ENCODE results near the gene SLC7A11. TPM values are rescaled to one million over a fixed set of nuclear protein-coding genes. Genes with fewer than 3 reads are reported as not detected.

Gene SLC7A11
- total and polyA plus RNA-seq, 2 donors from 2014 or later, result 0.04 to 2.6 TPM

DNA sequence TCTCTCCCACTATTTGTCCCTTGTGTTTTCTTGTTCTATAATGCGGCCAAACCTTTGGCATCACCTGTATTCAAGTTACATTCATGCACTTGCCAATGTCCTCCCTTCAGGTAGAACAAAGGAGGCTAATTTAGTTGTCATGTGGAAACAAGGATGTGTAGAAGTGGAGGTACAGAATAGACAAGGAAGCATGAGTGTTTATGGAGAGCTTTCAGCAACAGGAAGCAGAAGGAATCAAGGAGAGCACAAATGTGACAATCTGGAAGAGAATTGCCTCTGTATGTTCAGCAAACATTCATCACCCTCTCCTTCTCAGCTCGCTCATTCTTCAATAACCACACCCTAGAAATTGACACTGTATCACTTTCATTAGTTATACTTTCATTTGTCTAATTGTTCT, 103.4 kb downstream of the SLC7A11 start:
- Histone ChIP-seq H3K9me3 (ENCODE audit: control insufficient read depth in 2 of 3, insufficient read depth in 1 of 3, low read length in 3 of 3) (no peaks in the 10 kb centered on the region), H3K27ac (ENCODE audit: low read depth in 2 of 2, low read length in 2 of 2) (no peak overlapping the region), H3K4me1 (ENCODE audit: control insufficient read depth in 2 of 3, insufficient read depth in 2 of 3, low read depth in 1 of 3, low read length in 3 of 3) (no peaks in the 10 kb centered on the region), H3K36me3 (ENCODE audit: control insufficient read depth in 2 of 3, insufficient read depth in 3 of 3, low read length in 3 of 3) (no peaks in the 10 kb centered on the region), H3K4me3 (ENCODE audit: low read length in 3 of 3) (no peak overlapping the region), H3K27me3 (ENCODE audit: control insufficient read depth, insufficient read depth, low read length) (no peaks in the 10 kb centered on the region), H3K9ac (ENCODE audit: low read length in 3 of 3) (no peak overlapping the region)
- DNase-seq, result no peak
- no peak for TF ChIP-seq CTCF (IDR thresholded peaks at IDR 0.05; ENCODE audit: borderline replicate concordance, extremely low read depth, insufficient read depth)
- intact Hi-C loops (cut with DNase I), result no loop called here
- no peak for FAIRE-seq

DNA sequence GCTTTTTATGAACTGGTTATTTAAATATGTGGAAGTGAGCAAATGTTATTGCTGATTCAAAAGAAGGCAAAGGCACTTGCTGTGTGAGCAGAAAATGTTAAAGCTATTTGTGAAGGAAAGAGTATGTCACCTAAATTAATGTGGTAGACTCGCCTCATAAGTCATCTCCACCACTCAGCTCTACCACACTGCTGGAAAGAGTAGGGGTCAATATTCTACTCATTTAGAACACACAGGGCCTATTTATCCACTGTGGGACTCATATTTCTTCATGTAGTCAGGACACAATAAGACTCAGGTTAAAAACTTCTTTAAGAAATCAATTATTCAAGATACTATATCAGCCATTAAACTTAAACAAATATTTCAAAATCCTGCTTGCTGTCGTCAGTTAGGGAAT, 106.5 kb downstream of the SLC7A11 start:
- Histone ChIP-seq H3K9ac (ENCODE audit: low read length in 3 of 3) (no peak overlapping the region), H3K9me3 (ENCODE audit: control insufficient read depth in 2 of 3, insufficient read depth in 1 of 3, low read length in 3 of 3) (no peaks in the 10 kb centered on the region), H3K36me3 (ENCODE audit: control insufficient read depth in 2 of 3, insufficient read depth in 3 of 3, low read length in 3 of 3) (no peaks in the 10 kb centered on the region), H3K27ac (ENCODE audit: low read depth in 2 of 2, low read length in 2 of 2) (no peak overlapping the region), H3K4me3 (ENCODE audit: low read length in 3 of 3) (no peak overlapping the region), H3K4me1 (ENCODE audit: control insufficient read depth in 2 of 3, insufficient read depth in 2 of 3, low read depth in 1 of 3, low read length in 3 of 3) (no peaks in the 10 kb centered on the region), H3K27me3 (ENCODE audit: control insufficient read depth, insufficient read depth, low read length) (no peaks in the 10 kb centered on the region)
- DNase-seq, result no peak
- FAIRE-seq, result no peak
- TF ChIP-seq CTCF (IDR thresholded peaks at IDR 0.05; ENCODE audit: borderline replicate concordance, extremely low read depth, insufficient read depth), result no peak
- intact Hi-C loops (cut with DNase I), result no loop called here

- intact Hi-C loops (cut with DNase I), result no loop called here
- FAIRE-seq, result no peak
- Histone ChIP-seq H3K9ac (ENCODE audit: low read length in 3 of 3) (no peak overlapping the region), H3K4me3 (ENCODE audit: low read length in 3 of 3) (no peak overlapping the region), H3K4me1 (ENCODE audit: control insufficient read depth in 2 of 3, insufficient read depth in 2 of 3, low read depth in 1 of 3, low read length in 3 of 3) (no peaks in the 10 kb centered on the region), H3K27me3 (ENCODE audit: control insufficient read depth, insufficient read depth, low read length) (no peaks in the 10 kb centered on the region), H3K27ac (ENCODE audit: low read depth in 2 of 2, low read length in 2 of 2) (no peak overlapping the region), H3K36me3 (ENCODE audit: control insufficient read depth in 2 of 3, insufficient read depth in 3 of 3, low read length in 3 of 3) (no peaks in the 10 kb centered on the region), H3K9me3 (ENCODE audit: control insufficient read depth in 2 of 3, insufficient read depth in 1 of 3, low read length in 3 of 3) (peaks cover 0 to 2% (median 0%) of the 10 kb centered on the region in 3 donors)
- DNase-seq, result no peak
- no peak for TF ChIP-seq CTCF (IDR thresholded peaks at IDR 0.05; ENCODE audit: borderline replicate concordance, extremely low read depth, insufficient read depth)
Observed at GRCh38 chr4:138118270-138118669, 123.9 kb downstream of the SLC7A11 start.

DNA sequence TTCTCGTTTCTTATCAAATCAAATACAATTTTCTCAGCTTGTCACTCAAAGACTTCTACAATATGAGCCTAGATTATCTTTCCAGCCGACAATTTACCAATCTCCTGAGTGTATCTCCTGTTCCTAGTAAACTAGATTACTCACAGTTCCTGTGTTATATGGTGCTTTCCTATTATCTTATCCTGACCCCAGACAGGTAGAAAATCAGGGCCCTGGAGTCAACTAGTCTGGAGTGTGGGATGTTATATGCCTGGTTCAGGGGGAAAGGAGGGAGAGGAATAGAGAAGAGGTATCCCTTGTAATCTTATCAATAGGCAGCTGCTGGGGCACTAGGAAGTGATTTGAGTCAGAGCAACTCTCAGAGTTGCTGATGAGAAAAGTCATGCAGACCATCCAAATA, 127.1 kb downstream of the SLC7A11 start:
- H3K4me3 ChIP-seq (ENCODE audit: low read length in 3 of 3), result no peak overlapping the region
- no peaks in the 10 kb centered on the region for H3K9me3 ChIP-seq (ENCODE audit: control insufficient read depth in 2 of 3, insufficient read depth in 1 of 3, low read length in 3 of 3)
- no peak overlapping the region for H3K9ac ChIP-seq (ENCODE audit: low read length in 3 of 3)
- no peak for TF ChIP-seq CTCF (IDR thresholded peaks at IDR 0.05; ENCODE audit: borderline replicate concordance, extremely low read depth, insufficient read depth)
- intact Hi-C loops (cut with DNase I), result no loop called here
- H3K36me3 ChIP-seq (ENCODE audit: control insufficient read depth in 2 of 3, insufficient read depth in 3 of 3, low read length in 3 of 3), result no peaks in the 10 kb centered on the region
- H3K4me1 ChIP-seq (ENCODE audit: control insufficient read depth in 2 of 3, insufficient read depth in 2 of 3, low read depth in 1 of 3, low read length in 3 of 3), result no peaks in the 10 kb centered on the region
- no peak for FAIRE-seq
- DNase-seq, result no peak
- H3K27ac ChIP-seq (ENCODE audit: low read depth in 2 of 2, low read length in 2 of 2), result no peak overlapping the region
- no peaks in the 10 kb centered on the region for H3K27me3 ChIP-seq (ENCODE audit: control insufficient read depth, insufficient read depth, low read length)
